Tibial nerve (tissue), 4 donors: ENCODE data around the gene CFAP210. TPM values are rescaled to one million over a fixed set of nuclear protein-coding genes. Genes with fewer than 3 reads are reported as not detected.

Experiments used
- DNase-seq, 2 donors: peaks; one replicate each; pipeline ENCODE4 v3.0.0-alpha.2; 2019; ENCODE audit warnings: low spot score in 2 of 2
- H3K27ac ChIP-seq, 4 donors: fragments of 200-600 bp; sonication (generic) in 3 of 4; one replicate each; pipeline ENCODE4 v1.5.1; 2017 to 2019; ENCODE audit warnings: mild to moderate bottlenecking in 1 of 4
- H3K27me3 ChIP-seq, 2 donors: fragments of 200-600 bp; sonication (generic) in 1 of 2; one replicate each; pipeline versions ENCODE4 v1.5.1 to v1.6.0; 2017 to 2019
- H3K36me3 ChIP-seq, 3 donors: fragments of 200-600 bp; sonication (generic); one replicate each; pipeline ENCODE4 v1.5.1; 2018 to 2019
- H3K4me1 ChIP-seq, 4 donors: fragments of 200-600 bp; sonication (generic) in 3 of 4; one replicate each; pipeline ENCODE4 v1.5.1; 2017 to 2019
- H3K4me3 ChIP-seq, 4 donors: fragments of 200-600 bp; sonication (generic) in 3 of 4; one replicate each; pipeline ENCODE4 v1.5.1; 2017 to 2019; ENCODE audit warnings: mild to moderate bottlenecking in 1 of 4, moderate library complexity in 1 of 4
- H3K9me3 ChIP-seq, 4 donors: fragments of 200-600 bp; sonication (generic) in 3 of 4; one replicate each; pipeline ENCODE4 v1.5.1; 2017 to 2019
- CTCF ChIP-seq, 5 experiments: fragments of 200-600 bp in 3 of 5; fragments of 450-650 bp in 2 of 5; sonication (generic) in 3 of 5; IDR thresholded peaks; one replicate each; pipeline ENCODE4 v1.5.1; 2016 to 2019; ENCODE audit warnings: antibody characterized with exemption in 5 of 5, mild to moderate bottlenecking in 3 of 5, moderate library complexity in 2 of 5
- EP300 ChIP-seq, 2 donors: sonication (generic); formaldehyde crosslinking; IDR thresholded peaks; one replicate each; pipeline ENCODE4 v1.6.1; 2017; ENCODE audit warnings: antibody characterized with exemption in 2 of 2, mild to moderate bottlenecking in 1 of 2
- POLR2A ChIP-seq, 2 donors: fragments of 450-650 bp; IDR thresholded peaks; one replicate each; pipeline ENCODE4 v1.6.1; 2017; ENCODE audit warnings: antibody characterized with exemption in 2 of 2, mild to moderate bottlenecking in 2 of 2, moderate library complexity in 2 of 2
- WGBS, 2 donors: methylation state at CpG; one replicate each; pipeline ENCODE4 v1.1.5; 2018; 5-methylcytosine and 5-hydroxymethylcytosine counted together
- total RNA-seq, 4 donors: library from RNA; depleted of rRNA; stranded (reverse); fragments of >200 nt; gene quantifications; one replicate each; pipeline ENCODE4 v1.1.0, GENCODE V29; 2016

The CFAP210 gene
- total RNA-seq, 4 donors from 2014 or later = 0.60 to 0.87 TPM; not detected in 2

GRCh38 chr2:169729274-169729605 lies 35.0 kb upstream of the CFAP210 start:
- Histone ChIP-seq H3K4me3 (no peak overlapping the region), H3K27ac (no peak overlapping the region), H3K36me3 (no peaks in the 10 kb centered on the region), H3K27me3 (no peaks in the 10 kb centered on the region), H3K9me3 (no peaks in the 10 kb centered on the region), H3K4me1 (peaks cover 0 to 5% (median 0%) of the 10 kb centered on the region in 4 donors)
- DNase-seq = no peak
- no peak for TF ChIP-seq POLR2A (IDR thresholded peaks at IDR 0.05)
- WGBS, 2 donors = 96 to 97% methylated on average over 1 of the region's 1 CpG

- no peak for DNase-seq
- no peaks in the 10 kb centered on the region for H3K4me1 ChIP-seq
- TF ChIP-seq CTCF (IDR thresholded peaks at IDR 0.05) = no peak
- H3K9me3 ChIP-seq = no peaks in the 10 kb centered on the region
- H3K27ac ChIP-seq = no peak overlapping the region
- H3K36me3 ChIP-seq = no peaks in the 10 kb centered on the region
- H3K4me3 ChIP-seq = no peak overlapping the region
- WGBS, 2 donors = 82 to 92% methylated on average over 5 of the region's 5 CpGs
- no peaks in the 10 kb centered on the region for H3K27me3 ChIP-seq
Observed at GRCh38 chr2:169727065-169727464, 32.9 kb upstream of the CFAP210 start.

- WGBS, 2 donors = 72 to 88% methylated on average over 3 of the region's 3 CpGs
- H3K4me3 ChIP-seq = no peak overlapping the region
- no peak for TF ChIP-seq POLR2A (IDR thresholded peaks at IDR 0.05)
- no peak for TF ChIP-seq EP300 (IDR thresholded peaks at IDR 0.05)
- TF ChIP-seq CTCF (IDR thresholded peaks at IDR 0.05) = no peak
- no peak overlapping the region for H3K27ac ChIP-seq
- no peaks in the 10 kb centered on the region for H3K9me3 ChIP-seq
- no peak for DNase-seq
- no peaks in the 10 kb centered on the region for H3K36me3 ChIP-seq
- no peaks in the 10 kb centered on the region for H3K27me3 ChIP-seq
- peaks cover 0 to 10% (median 3%) of the 10 kb centered on the region in 4 donors for H3K4me1 ChIP-seq
Observed at GRCh38 chr2:169721016-169721415, 26.8 kb upstream of the CFAP210 start.

- Histone ChIP-seq H3K4me3 (no peak overlapping the region), H3K9me3 (no peaks in the 10 kb centered on the region), H3K27me3 (no peaks in the 10 kb centered on the region), H3K36me3 (no peaks in the 10 kb centered on the region), H3K27ac (no peak overlapping the region), H3K4me1 (peaks cover 0 to 21% (median 4%) of the 10 kb centered on the region in 4 donors)
- 82 to 87% methylated on average over 2 of the region's 2 CpGs for WGBS, 2 donors
- no peak for DNase-seq
- TF ChIP-seq EP300 (IDR thresholded peaks at IDR 0.05) = no peak
- no peak for TF ChIP-seq POLR2A (IDR thresholded peaks at IDR 0.05)
- no peak for TF ChIP-seq CTCF (IDR thresholded peaks at IDR 0.05)
Observed at GRCh38 chr2:169718930-169719504, 24.8 kb upstream of the CFAP210 start.

GRCh38 chr2:169717691-169718063 lies 23.5 kb upstream of the CFAP210 start:
- 82 to 85% methylated on average over 4 of the region's 4 CpGs for WGBS, 2 donors
- Histone ChIP-seq H3K36me3 (no peaks in the 10 kb centered on the region), H3K27ac (no peak overlapping the region), H3K4me3 (no peak overlapping the region), H3K9me3 (no peaks in the 10 kb centered on the region), H3K27me3 (no peaks in the 10 kb centered on the region), H3K4me1 (peaks cover 0 to 21% (median 4%) of the 10 kb centered on the region in 4 donors)
- DNase-seq = no peak
- TF ChIP-seq POLR2A (IDR thresholded peaks at IDR 0.05) (no peak), EP300 (IDR thresholded peaks at IDR 0.05) (no peak), CTCF (IDR thresholded peaks at IDR 0.05) (no peak)
